ENCODE measurements around the gene ZNF691. TPM values are rescaled to one million over a fixed set of nuclear protein-coding genes. Genes with fewer than 3 reads are reported as not detected.
"Not testable (repeated sequence)": the region's sequence is repeated elsewhere in the genome, so short reads cannot be mapped to it uniquely, and the experiment has no call there.

The ZNF691 gene
- total RNA-seq, 1 experiment from 2014 or later = 13.3 TPM

- DNase-seq (ENCODE audit: low read depth) = no peak
Measured at GRCh38 chr1:42832641-42833240, 13.7 kb upstream of the ZNF691 start.

DNA sequence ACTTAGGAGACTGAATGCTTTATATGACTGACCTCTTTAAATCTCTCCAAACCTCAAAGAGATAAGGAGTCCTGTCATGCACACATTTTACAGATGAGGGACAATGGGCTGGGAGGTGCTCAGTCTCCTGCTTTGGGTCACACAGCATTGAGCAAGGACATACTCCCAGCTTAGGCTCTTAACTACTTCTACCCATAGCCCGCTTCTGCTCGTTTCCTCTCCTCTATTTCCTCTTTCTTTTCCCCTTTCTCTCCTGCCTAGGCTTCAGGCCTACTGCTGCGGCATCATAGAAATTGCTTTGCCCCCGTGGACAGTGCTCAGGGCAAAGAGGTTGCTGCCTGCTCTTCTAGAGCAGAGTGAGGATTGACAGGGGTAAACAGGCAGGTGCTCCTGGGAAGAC lies 12.4 kb upstream of the ZNF691 start:
- no peak for DNase-seq (ENCODE audit: low read depth)

GRCh38 chr1:42834803-42835202 lies 11.6 kb upstream of the ZNF691 start:
- DNase-seq (ENCODE audit: low read depth) = no peak

DNA sequence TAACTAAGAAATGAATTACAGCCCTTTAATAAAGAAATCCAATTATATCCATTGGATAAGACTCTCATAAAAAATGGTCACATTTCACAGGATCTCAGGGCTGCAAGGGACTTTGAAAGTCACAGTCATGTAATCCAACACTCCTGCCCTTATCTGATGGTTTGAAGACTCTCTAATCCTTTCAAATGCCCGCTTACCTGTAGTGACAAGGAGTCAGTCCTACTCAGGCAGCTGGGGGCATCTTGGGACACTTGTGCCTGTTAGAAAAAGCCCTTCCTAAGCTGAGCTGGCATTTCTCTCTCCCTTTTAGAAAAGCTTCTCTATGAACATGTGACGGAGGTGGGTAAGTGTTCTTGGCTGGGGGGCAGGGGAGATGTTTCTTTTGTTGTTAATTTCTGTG lies 11.0 kb upstream of the ZNF691 start:
- no peak for DNase-seq (ENCODE audit: low read depth)

DNA sequence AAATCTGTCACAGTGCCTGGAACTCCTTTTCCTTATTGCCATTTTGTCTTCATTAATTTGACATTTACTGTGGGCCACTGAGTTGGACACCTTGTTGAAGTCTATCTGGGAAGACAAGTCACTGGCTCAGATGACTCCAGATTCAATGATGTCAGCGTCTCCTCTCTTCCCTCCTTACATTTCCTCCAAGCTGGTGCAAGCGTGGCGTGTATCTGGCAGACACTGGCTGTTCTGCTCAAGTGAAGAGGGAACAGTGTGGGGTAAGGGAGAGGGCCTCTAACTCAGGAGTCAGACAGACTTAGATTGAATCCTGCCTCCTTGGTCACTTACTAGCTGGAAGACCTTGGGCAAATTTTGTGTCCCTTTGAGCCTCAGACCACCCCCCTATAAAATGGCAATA lies 8.7 kb upstream of the ZNF691 start:
- DNase-seq (ENCODE audit: low read depth) = no peak

GRCh38 chr1:42838482-42839190 lies 7.8 kb upstream of the ZNF691 start:
- DNase-seq (ENCODE audit: low read depth) = no peak

GRCh38 chr1:42841010-42841409 lies 5.4 kb upstream of the ZNF691 start:
- peak; percentile 57 for DNase-seq (ENCODE audit: low read depth)

- DNase-seq (ENCODE audit: low read depth) = no peak
Measured at GRCh38 chr1:42841440-42842147, 4.8 kb upstream of the ZNF691 start.

GRCh38 chr1:42844592-42845140 lies 1.7 kb upstream of the ZNF691 start:
- no peak for DNase-seq (ENCODE audit: low read depth)

GRCh38 chr1:42845193-42845592 lies 1.2 kb upstream of the ZNF691 start:
- no peak for DNase-seq (ENCODE audit: low read depth)

- no peak for DNase-seq (ENCODE audit: low read depth)
Measured at GRCh38 chr1:42845866-42846256, 552 bp upstream of the ZNF691 start.

DNA sequence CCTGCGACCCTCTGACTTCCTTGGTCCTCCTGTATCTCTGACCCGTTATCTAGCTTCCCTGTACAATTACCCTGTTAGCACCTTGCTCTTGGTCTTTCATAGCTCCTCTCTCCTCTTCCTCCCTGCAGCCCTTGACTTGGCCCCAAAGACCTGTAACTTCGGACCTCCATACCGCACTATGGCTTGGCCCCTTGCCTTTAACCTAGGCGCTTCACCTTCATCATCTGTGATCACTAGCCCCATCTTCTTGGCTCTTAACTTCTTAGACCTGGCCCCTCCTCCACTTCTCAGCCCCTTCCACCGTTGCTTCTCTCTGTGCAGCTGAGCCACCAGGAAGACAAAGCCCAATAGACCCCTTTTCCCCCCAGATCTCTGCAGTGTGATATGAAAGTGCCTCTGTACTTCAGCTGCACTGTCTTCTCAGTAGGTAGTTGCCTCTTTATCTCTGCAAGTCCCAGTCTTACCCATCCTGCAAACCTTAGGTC lies 740 bp downstream of the ZNF691 start:
- no peak for DNase-seq (ENCODE audit: low read depth)

GRCh38 chr1:42847721-42848460 lies 1.5 kb downstream of the ZNF691 start:
- DNase-seq (ENCODE audit: low read depth) = no peak

- DNase-seq (ENCODE audit: low read depth) = no peak
Measured at GRCh38 chr1:42848823-42849537, 2.6 kb downstream of the ZNF691 start.

DNA sequence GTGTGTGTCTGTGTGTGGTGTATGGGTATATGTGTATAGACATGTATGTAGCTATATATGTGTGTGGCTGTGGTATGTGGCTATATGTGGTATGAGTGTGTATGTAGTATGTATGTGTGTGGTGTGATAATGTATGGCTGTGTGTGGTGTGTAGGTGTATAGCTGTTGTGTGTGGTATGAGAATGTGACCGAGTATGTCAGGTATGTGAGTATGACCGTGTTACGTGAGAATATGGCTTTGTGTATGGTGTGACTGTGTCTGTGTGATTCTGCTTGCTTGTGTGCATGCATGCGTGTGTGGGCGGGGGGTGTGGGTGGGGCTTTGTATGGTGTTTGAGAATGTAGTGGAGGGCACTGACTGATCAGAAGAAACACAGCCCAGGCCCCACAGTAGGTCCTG lies 3.5 kb downstream of the ZNF691 start:
- DNase-seq (ENCODE audit: low read depth) = no peak

- DNase-seq (ENCODE audit: low read depth) = no peak
Measured at GRCh38 chr1:42851420-42851819, 5.0 kb downstream of the ZNF691 start.

DNA sequence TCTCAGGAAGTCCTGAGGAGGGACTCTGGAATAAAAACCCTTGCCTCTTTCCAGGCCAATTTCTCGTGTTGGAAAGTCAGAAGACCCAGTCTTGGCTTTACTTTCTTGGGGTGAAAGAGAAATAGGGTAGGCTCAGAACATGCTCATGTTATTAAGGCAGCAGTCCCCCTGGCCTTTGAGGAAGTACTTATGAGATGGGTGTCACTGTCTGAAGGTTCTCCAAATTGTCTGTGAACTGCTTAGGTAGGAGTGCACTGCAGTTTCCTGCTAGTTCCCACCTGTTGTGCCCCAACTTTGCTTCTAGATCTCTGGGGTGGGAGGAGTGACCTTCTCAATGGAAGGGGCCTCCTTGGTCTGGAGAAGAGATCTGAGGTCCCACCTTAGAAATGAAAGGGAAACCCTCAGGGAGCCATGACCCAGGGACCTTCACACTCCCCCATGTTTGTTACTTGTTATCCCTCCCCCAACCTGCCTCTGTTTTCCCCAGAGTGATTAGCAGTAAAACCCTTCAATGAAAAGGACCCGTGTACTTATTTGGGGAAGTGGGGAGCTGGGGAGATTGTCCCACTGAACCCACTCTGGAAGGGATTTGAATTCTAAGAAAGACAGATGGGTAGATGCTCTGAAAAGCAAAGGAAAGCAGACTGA lies 5.7 kb downstream of the ZNF691 start:
- no peak for DNase-seq (ENCODE audit: low read depth)

- peak; percentile 7 for DNase-seq (ENCODE audit: low read depth)
Measured at GRCh38 chr1:42852608-42852980, 6.2 kb downstream of the ZNF691 start.

- no peak for DNase-seq (ENCODE audit: low read depth)
Measured at GRCh38 chr1:42853116-42853884, 6.9 kb downstream of the ZNF691 start.

DNA sequence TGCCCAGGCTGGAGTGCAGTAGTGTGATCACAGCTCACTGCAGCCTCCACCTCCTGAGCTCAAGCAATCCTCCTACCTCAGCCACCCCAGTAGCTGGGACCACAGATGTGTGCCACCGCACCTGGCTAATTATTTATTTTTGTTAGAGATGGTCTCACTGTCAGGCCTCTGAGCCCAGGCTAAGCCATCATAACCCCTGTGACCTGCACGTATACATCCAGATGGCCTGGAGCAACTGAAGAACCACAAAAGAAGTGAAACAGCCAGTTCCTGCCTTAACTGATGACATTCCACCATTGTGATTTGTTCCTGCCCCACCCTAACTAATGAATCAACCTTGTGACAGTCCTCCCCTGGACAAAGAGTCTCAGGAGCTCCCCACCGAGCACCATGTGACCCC lies 10.1 kb downstream of the ZNF691 start:
- not testable (repeated sequence) for DNase-seq (ENCODE audit: low read depth)
